ENCODE results near the gene HNRNPUL1.

GRCh38 chr19:41244117-41244516 lies 20.1 kb upstream of the HNRNPUL1 start:
- no peak for TF ChIP-seq CTCF (IDR thresholded peaks at IDR 0.05)
- no peak for TF ChIP-seq POLR2A (IDR thresholded peaks at IDR 0.05)
